ENCODE results near the gene CBX5. TPM values are rescaled to one million over a fixed set of nuclear protein-coding genes. Genes with fewer than 3 reads are reported as not detected.

The CBX5 gene
- total and polyA plus RNA-seq, 9 of the 15 experiments (the other 6 are each of a cell fraction or from before 2014, with no cell fraction given): 32.6 to 102 (median 59.2) TPM

DNA sequence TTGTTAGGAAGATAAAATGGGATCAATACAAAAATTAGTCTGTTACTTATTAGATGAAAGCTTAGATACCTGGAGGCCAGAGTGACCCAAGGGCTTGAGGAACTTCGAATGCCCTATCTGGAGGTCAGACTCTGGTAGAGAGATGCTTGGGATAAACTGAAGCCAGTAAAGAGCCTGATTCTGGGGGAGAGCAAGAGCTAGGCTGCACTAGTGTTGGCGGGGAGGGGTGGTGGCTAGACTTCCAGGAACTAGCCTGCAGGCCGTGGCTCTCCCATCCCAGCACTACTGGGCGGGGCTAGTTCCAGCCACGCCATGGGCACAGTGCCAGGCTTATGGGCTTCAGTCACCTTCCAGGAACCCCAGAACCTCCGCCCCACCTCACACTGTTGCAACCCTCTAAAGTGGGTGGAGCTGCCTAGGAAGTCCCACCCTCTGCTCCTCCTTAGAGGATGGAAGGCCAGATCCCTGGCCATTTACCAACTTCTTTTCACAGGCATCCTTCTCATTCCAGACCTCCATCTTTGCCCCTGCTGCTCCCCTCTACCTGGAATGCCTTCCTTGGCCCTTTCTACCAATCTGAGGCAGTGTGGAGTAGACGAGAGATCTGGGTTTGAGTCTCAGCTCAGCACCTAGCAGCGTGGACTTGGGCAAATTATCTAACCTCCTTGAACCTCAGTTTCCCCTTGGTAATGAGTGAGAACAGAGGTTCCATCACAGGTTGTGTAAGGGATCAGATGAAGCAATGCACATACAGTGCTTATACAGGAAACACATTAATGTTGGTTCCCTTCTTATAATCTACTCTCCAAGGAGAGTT is 27.2 kb upstream of the CBX5 start (continued):
- TF ChIP-seq, protein P1, sequence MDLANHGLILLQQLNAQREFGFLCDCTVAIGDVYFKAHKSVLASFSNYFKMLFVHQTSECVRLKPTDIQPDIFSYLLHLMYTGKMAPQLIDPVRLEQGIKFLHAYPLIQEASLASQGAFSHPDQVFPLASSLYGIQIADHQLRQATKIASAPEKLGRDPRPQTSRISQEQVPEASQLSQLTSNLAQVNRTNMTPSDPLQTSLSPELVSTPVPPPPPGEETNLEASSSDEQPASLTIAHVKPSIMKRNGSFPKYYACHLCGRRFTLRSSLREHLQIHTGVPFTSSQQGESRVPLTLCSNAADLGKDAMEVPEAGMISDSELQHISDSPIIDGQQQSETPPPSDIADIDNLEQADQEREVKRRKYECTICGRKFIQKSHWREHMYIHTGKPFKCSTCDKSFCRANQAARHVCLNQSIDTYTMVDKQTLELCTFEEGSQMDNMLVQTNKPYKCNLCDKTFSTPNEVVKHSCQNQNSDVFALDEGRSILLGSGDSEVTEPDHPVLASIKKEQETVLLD (IDR thresholded peaks at IDR 0.05): peak; percentile 24; the same call in 1 of the 2 replicates
- TF ChIP-seq CREB1 (IDR thresholded peaks at IDR 0.05) (no peak), CREB1 (CRISPR knock-in tag; IDR thresholded peaks at IDR 0.05) (peak; percentile 45; the same call in 1 of the 2 replicates), HDAC8 (tag; IDR thresholded peaks at IDR 0.05) (no peak), NFATC3 (IDR thresholded peaks at IDR 0.05) (no peak), ZFP1 (CRISPR knock-in tag; IDR thresholded peaks at IDR 0.05) (no peak), NR4A1 (CRISPR knock-in tag; IDR thresholded peaks at IDR 0.05) (no peak), NR4A1 (tag; IDR thresholded peaks at IDR 0.05) (no peak; the same call in 1 of the 2 replicates), EHMT2 (IDR thresholded peaks at IDR 0.05) (no peak), KAT7 (CRISPR knock-in tag; IDR thresholded peaks at IDR 0.05; ENCODE audit: borderline replicate concordance) (no peak), SAFB (IDR thresholded peaks at IDR 0.05; ENCODE audit: borderline replicate concordance, low read depth, low read length) (no peak), CBFA2T2 (conservative IDR thresholded peaks at IDR 0.05) (no peak)
- TF ChIP-seq, protein P2, sequence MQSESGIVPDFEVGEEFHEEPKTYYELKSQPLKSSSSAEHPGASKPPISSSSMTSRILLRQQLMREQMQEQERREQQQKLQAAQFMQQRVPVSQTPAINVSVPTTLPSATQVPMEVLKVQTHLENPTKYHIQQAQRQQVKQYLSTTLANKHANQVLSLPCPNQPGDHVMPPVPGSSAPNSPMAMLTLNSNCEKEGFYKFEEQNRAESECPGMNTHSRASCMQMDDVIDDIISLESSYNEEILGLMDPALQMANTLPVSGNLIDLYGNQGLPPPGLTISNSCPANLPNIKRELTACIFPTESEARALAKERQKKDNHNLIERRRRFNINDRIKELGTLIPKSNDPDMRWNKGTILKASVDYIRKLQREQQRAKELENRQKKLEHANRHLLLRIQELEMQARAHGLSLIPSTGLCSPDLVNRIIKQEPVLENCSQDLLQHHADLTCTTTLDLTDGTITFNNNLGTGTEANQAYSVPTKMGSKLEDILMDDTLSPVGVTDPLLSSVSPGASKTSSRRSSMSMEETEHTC (IDR thresholded peaks at IDR 0.05): no peak
- TF ChIP-seq, protein P3, sequence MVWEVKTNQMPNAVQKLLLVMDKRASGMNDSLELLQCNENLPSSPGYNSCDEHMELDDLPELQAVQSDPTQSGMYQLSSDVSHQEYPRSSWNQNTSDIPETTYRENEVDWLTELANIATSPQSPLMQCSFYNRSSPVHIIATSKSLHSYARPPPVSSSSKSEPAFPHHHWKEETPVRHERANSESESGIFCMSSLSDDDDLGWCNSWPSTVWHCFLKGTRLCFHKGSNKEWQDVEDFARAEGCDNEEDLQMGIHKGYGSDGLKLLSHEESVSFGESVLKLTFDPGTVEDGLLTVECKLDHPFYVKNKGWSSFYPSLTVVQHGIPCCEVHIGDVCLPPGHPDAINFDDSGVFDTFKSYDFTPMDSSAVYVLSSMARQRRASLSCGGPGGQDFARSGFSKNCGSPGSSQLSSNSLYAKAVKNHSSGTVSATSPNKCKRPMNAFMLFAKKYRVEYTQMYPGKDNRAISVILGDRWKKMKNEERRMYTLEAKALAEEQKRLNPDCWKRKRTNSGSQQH (CRISPR knock-in tag; IDR thresholded peaks at IDR 0.05): no peak
- TF ChIP-seq, protein P4, sequence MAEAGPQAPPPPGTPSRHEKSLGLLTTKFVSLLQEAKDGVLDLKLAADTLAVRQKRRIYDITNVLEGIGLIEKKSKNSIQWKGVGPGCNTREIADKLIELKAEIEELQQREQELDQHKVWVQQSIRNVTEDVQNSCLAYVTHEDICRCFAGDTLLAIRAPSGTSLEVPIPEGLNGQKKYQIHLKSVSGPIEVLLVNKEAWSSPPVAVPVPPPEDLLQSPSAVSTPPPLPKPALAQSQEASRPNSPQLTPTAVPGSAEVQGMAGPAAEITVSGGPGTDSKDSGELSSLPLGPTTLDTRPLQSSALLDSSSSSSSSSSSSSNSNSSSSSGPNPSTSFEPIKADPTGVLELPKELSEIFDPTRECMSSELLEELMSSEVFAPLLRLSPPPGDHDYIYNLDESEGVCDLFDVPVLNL (CRISPR knock-in tag; IDR thresholded peaks at IDR 0.05; ENCODE audit: low read depth): no peak
- TF ChIP-seq, protein P5, sequence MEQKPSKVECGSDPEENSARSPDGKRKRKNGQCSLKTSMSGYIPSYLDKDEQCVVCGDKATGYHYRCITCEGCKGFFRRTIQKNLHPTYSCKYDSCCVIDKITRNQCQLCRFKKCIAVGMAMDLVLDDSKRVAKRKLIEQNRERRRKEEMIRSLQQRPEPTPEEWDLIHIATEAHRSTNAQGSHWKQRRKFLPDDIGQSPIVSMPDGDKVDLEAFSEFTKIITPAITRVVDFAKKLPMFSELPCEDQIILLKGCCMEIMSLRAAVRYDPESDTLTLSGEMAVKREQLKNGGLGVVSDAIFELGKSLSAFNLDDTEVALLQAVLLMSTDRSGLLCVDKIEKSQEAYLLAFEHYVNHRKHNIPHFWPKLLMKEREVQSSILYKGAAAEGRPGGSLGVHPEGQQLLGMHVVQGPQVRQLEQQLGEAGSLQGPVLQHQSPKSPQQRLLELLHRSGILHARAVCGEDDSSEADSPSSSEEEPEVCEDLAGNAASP (IDR thresholded peaks at IDR 0.05): no peak
- TF ChIP-seq, protein P6, sequence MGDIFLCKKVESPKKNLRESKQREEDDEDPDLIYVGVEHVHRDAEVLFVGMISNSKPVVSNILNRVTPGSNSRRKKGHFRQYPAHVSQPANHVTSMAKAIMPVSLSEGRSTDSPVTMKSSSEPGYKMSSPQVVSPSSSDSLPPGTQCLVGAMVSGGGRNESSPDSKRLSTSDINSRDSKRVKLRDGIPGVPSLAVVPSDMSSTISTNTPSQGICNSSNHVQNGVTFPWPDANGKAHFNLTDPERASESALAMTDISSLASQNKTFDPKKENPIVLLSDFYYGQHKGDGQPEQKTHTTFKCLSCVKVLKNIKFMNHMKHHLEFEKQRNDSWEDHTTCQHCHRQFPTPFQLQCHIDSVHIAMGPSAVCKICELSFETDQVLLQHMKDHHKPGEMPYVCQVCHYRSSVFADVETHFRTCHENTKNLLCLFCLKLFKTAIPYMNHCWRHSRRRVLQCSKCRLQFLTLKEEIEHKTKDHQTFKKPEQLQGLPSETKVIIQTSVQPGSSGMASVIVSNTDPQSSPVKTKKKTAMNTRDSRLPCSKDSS (IDR thresholded peaks at IDR 0.05; ENCODE audit: low read depth, partially characterized antibody): no peak
